Subcutaneous adipose tissue (tissue), 4 donors: ENCODE measurements around the gene MAS1L. TPM values are rescaled to one million over a fixed set of nuclear protein-coding genes. Genes with fewer than 3 reads are reported as not detected.

Experiments used
- CTCF ChIP-seq: fragments of 450-650 bp; IDR thresholded peaks from one replicate; pipeline ENCODE4 v1.5.1; 2016; ENCODE audit warnings: low read depth, mild to moderate bottlenecking, control low read depth, antibody characterized with exemption, moderate library complexity
- total RNA-seq, 4 donors: library from RNA; depleted of rRNA; stranded (reverse); fragments of >200 nt; gene quantifications; one replicate each; pipeline ENCODE4 v1.1.0, GENCODE V29; 2016

The MAS1L gene
- total RNA-seq, 4 donors from 2014 or later, result not detected

GRCh38 chr6:29509711-29510110 lies 22.0 kb upstream of the MAS1L start:
- no peak for TF ChIP-seq CTCF

- no peak for TF ChIP-seq CTCF
Measured at GRCh38 chr6:29509239-29509638, 21.5 kb upstream of the MAS1L start.

GRCh38 chr6:29507319-29507718 lies 19.6 kb upstream of the MAS1L start:
- no peak for TF ChIP-seq CTCF

- TF ChIP-seq CTCF, result no peak
Measured at GRCh38 chr6:29506446-29507067, 18.8 kb upstream of the MAS1L start.

- TF ChIP-seq CTCF, result no peak
Measured at GRCh38 chr6:29505808-29506207, 18.1 kb upstream of the MAS1L start.

GRCh38 chr6:29504961-29505360 lies 17.2 kb upstream of the MAS1L start:
- no peak for TF ChIP-seq CTCF

GRCh38 chr6:29502597-29502996 lies 14.8 kb upstream of the MAS1L start:
- no peak for TF ChIP-seq CTCF
